Natural killer cell (primary cell): ENCODE measurements around the gene SRD5A3. TPM values are rescaled to one million over a fixed set of nuclear protein-coding genes. Genes with fewer than 3 reads are reported as not detected.

Experiments
- ATAC-seq, 3 donors: fragments of 150-1000 bp in 2 of 3; fragments of 200-7000 bp in 1 of 3; cut with Tn5 transposase; 1 replicate in 1 of 3; 2 replicates in 2 of 3; pipeline ENCODE4 v1.10.0; 2021; ENCODE audit warnings: mild to moderate bottlenecking in 2 of 3, moderate library complexity in 2 of 3
- DNase-seq, 2 donors: peaks; one replicate each; pipeline versions ENCODE4 v3.0.0 to v3.0.0-alpha.2; 2013 to 2021; ENCODE audit warnings: mixed read lengths in 1 of 2
- H3K27ac ChIP-seq: one replicate; pipeline ENCODE4 v1.5.1; 2013; ENCODE audit warnings: mild to moderate bottlenecking, low read length
- H3K27me3 ChIP-seq: one replicate; pipeline ENCODE4 v1.6.1; 2013; ENCODE audit warnings: low read length; ENCODE audit not compliant: control insufficient read depth, insufficient read depth
- H3K36me3 ChIP-seq: one replicate; pipeline ENCODE4 v1.6.1; 2013; ENCODE audit warnings: low read length; ENCODE audit not compliant: control insufficient read depth, insufficient read depth
- H3K4me1 ChIP-seq: one replicate; pipeline ENCODE4 v1.6.1; 2013; ENCODE audit warnings: low read length; ENCODE audit not compliant: control insufficient read depth, insufficient read depth
- H3K4me3 ChIP-seq: one replicate; pipeline ENCODE4 v1.5.1; 2013; ENCODE audit warnings: low read length
- H3K9me3 ChIP-seq: one replicate; pipeline ENCODE4 v1.6.1; 2013; ENCODE audit warnings: low read length; ENCODE audit not compliant: control insufficient read depth, insufficient read depth
- H3K27ac Mint-ChIP-seq, 2 donors: one replicate each; pipeline ENCODE4 v1.8.0; 2022; ENCODE audit warnings: mild to moderate bottlenecking in 2 of 2, mixed read lengths in 2 of 2, moderate library complexity in 1 of 2
- H3K27me3 Mint-ChIP-seq, 2 donors: one replicate each; pipeline ENCODE4 v1.8.0; 2022; ENCODE audit warnings: low read depth in 2 of 2, mixed read lengths in 2 of 2
- H3K36me3 Mint-ChIP-seq: one replicate; pipeline ENCODE4 v1.8.0; 2022; ENCODE audit warnings: mixed read lengths
- H3K4me1 Mint-ChIP-seq, 2 donors: one replicate each; pipeline ENCODE4 v1.8.0; 2022; ENCODE audit warnings: mixed read lengths in 2 of 2
- H3K4me3 Mint-ChIP-seq: one replicate; pipeline ENCODE4 v1.8.0; 2022; ENCODE audit warnings: mild to moderate bottlenecking, moderate library complexity, mixed read lengths
- H3K9me3 Mint-ChIP-seq, 2 donors: one replicate each; pipeline ENCODE4 v1.8.0; 2022; ENCODE audit warnings: mixed read lengths in 2 of 2
- CTCF ChIP-seq: fragments of 200-600 bp; IDR thresholded peaks from one replicate; pipeline ENCODE4 v1.8.0; 2022; ENCODE audit warnings: antibody characterized with exemption
- WGBS: methylation state at CpG from one replicate; pipeline ENCODE4 v1.1.7; 2013; ENCODE audit warnings: missing lambda C conversion rate; ENCODE audit not compliant: insufficient coverage; 5-methylcytosine and 5-hydroxymethylcytosine counted together
- intact Hi-C: fragments of 100-400 bp; cut with micrococcal nuclease; formaldehyde crosslinking; loops from one replicate; pipeline ENCODE4 v1.14.2; 2022
- total RNA-seq, 4 donors: library from RNA; stranded (reverse); fragments of 120-200 nt in 1 of 4; gene quantifications; one replicate each; pipeline versions ENCODE4 v1.2.3 to v1.2.4, GENCODE V29; 2013 to 2022

SRD5A3 gene
- total RNA-seq, 3 donors from 2014 or later (not counting 1 experiment from before 2014, with no cell fraction given): 3.5 to 5.6 (median 4.5) TPM

- H3K27ac Mint-ChIP-seq: no peak overlapping the region
- Histone ChIP-seq H3K9me3 (no peaks in the 10 kb centered on the region), H3K4me1 (no peaks in the 10 kb centered on the region), H3K4me3 (no peak overlapping the region), H3K36me3 (no peaks in the 10 kb centered on the region), H3K27ac (no peak overlapping the region), H3K27me3 (no peaks in the 10 kb centered on the region)
- 90% methylated on average over 3 of the region's 3 CpGs for WGBS
- H3K27me3 Mint-ChIP-seq: peaks cover 7 to 9% of the 10 kb centered on the region in 2 donors
- intact Hi-C loops: no loop called here
- no peaks in the 10 kb centered on the region for H3K36me3 Mint-ChIP-seq
- DNase-seq: no peak
- ATAC-seq: no peak
- no peaks in the 10 kb centered on the region for H3K9me3 Mint-ChIP-seq
- no peaks in the 10 kb centered on the region for H3K4me1 Mint-ChIP-seq
- TF ChIP-seq CTCF: no peak
- no peak overlapping the region for H3K4me3 Mint-ChIP-seq
Observed at GRCh38 chr4:55304303-55304702, 41.7 kb upstream of the SRD5A3 start.

DNA sequence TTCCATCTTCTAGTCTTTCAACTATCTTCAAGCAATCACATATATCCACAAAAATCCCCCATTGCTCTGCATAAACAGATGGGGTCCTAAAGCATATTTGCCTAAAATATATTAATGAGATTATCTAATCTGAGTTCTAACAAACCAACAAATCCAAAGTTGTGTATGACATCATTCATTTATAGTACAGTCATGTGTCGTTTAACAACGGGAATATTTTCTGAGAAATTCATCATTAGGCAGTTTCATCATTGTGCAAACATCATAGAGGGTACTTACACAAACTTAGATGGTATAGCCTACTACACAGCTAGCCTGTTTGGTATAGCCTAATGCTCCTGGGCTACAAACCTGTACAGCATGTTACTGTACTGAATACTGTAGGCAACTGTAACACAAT lies 38.0 kb upstream of the SRD5A3 start:
- Histone ChIP-seq H3K4me1 (no peaks in the 10 kb centered on the region), H3K27me3 (no peaks in the 10 kb centered on the region), H3K4me3 (no peak overlapping the region), H3K36me3 (no peaks in the 10 kb centered on the region), H3K27ac (no peak overlapping the region), H3K9me3 (no peaks in the 10 kb centered on the region)
- H3K36me3 Mint-ChIP-seq: no peaks in the 10 kb centered on the region
- no peaks in the 10 kb centered on the region for H3K9me3 Mint-ChIP-seq
- 83% methylated on average over 2 of the region's 2 CpGs for WGBS
- ATAC-seq (no peak), DNase-seq (no peak)
- H3K27ac Mint-ChIP-seq: no peak overlapping the region
- TF ChIP-seq CTCF: no peak
- intact Hi-C loops: no loop called here
- H3K4me1 Mint-ChIP-seq: no peaks in the 10 kb centered on the region
- peaks cover 3 to 7% of the 10 kb centered on the region in 2 donors for H3K27me3 Mint-ChIP-seq
- no peak overlapping the region for H3K4me3 Mint-ChIP-seq

GRCh38 chr4:55311792-55312488 lies 34.1 kb upstream of the SRD5A3 start:
- intact Hi-C loops: loop anchor here (1.0 to 5.0 kb wide), 3 partner anchors 242 to 555 kb away; no protein-coding TSS in a partner anchor
- DNase-seq (no peak), ATAC-seq (peak in 1 of 3 donors; percentile 61)
- no peak overlapping the region for H3K4me3 ChIP-seq
- no peak for TF ChIP-seq CTCF
- H3K9me3 ChIP-seq: no peaks in the 10 kb centered on the region
- H3K4me1 Mint-ChIP-seq: no peaks in the 10 kb centered on the region
- no peak overlapping the region for H3K27ac ChIP-seq
- H3K27me3 ChIP-seq: no peaks in the 10 kb centered on the region
- no peaks in the 10 kb centered on the region for H3K36me3 Mint-ChIP-seq
- H3K4me3 Mint-ChIP-seq: no peak overlapping the region
- H3K27ac Mint-ChIP-seq: no peak overlapping the region
- no peaks in the 10 kb centered on the region for H3K9me3 Mint-ChIP-seq
- no peaks in the 10 kb centered on the region for H3K4me1 ChIP-seq
- H3K36me3 ChIP-seq: no peaks in the 10 kb centered on the region
- WGBS: 90% methylated on average over 3 of the region's 5 CpGs
- H3K27me3 Mint-ChIP-seq: peaks cover 0 to 3% of the 10 kb centered on the region in 2 donors
